HG03039 (cell line): Measurements from ENCODE around the gene EPB41L4A.

ENCODE experiments used
- ATAC-seq: cut with Tn5 transposase; IDR thresholded peaks from one replicate; pipeline ENCODE4 v1.9.1; 2021; ENCODE audit warnings: mild to moderate bottlenecking, moderate library complexity; ENCODE audit not compliant: unreplicated experiment

The EPB41L4A gene

DNA sequence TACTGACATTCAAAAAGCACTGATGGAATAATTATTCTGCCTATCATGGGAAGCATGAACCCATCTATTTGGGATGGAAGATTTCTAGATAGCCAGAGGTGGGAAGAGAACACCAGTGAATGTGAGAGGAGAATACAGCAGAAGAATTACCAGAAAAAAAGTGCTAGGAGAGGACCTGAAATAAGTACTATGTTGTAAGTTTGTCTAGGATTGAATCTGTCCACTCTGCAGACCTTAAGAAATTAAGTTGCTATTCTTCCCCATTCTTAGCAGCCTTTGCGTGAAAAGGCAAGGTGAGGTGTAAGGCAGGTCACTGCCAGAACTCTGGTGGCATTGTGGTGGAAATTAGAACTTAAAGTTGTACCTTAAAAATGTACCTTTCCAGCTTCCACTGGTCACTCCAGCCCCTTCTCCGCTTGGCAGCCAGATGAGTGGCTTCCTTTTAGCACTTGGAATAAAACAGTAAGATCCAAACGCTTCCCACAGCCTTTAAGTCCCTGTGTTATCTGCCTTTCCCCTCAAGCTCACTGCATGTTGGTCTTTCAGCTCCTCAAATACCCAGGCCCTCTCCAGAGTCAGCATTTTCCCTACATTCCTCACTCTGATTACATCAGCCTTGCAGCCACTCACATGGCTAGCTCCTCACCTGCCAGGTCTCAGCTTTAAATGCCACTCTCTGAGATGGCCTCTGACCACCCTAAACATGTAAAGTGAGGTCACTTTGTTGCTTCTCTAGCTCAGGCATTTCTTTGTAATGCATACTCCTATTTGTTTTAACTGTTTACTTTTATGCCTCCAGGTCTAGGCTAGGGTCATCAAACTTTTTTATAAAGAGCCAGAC lies 253.0 kb downstream of the EPB41L4A start:
- no peak for ATAC-seq

DNA sequence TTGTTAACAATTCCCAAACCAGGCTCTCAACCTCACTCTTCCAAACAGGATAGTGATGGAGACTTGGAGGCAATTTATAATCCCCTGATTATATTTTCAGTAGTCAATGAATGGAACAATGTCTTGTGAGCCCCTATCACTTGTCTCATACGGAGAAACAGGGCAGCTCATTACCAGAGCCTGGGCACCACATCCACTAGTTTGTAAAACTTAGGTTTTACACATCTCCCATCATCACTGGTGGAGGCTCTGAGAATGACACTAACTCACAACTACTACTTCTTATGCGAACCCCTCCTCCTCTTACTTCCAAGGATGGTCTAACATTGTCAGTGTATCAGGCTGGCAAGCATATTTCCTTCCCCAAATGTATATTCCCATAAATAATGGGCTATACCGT lies 253.7 kb downstream of the EPB41L4A start:
- no peak for ATAC-seq

DNA sequence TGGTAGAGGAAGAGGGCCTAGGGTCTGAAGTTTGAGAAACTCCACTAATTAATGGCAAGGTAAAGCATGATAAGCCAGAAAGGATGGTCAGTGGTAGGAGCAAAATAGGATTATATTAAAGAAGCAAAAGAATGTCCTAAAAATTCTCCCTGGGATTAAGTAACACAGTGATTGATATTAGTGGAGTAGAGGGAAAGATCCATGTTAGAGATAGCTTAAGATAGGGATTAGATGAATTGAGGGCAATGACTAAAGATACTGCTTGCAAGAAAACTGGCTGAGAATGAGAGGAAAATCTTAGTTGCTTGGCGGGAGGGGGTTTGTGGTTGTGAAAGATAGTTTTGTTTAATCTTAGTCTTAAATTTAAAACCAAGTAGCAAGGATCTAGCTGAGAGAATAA lies 255.6 kb downstream of the EPB41L4A start:
- no peak for ATAC-seq

GRCh38 chr5:112161392-112161748 lies 257.7 kb downstream of the EPB41L4A start:
- no peak for ATAC-seq

DNA sequence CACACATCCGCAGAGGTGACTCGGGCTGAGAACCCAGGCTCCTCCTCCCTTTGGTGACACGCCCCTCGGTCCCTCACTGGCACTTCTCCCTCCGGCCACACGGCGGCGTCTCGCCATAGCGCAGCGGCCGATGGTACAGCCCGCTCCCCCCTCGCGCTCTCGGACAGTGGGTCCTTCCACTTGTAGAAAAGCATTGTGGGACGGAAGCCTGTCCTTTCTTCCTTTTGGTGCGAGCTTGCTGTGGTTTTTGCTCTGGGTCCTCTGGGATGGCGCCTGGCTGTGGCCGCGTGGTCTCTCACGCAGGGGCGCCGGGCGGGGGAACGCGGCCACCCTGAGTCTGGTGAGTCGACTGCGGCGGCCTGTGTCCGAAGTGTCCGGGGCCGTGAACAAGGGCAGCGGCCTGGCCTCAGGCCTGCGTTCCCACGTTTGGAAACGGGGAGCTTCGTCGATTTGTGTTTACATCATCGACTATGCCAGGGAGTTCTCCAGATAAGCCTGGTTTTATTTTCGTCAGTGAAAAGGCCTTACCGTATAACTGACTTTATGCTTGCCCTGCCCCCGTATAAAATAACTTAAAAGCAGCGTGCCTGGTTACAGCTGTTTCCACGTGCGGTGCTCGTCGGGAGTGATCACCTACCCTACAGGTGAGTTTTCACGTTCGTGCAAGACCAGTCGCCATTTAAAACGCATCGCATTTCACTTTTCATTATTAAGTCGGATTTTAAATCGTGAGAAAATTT lies 258.3 kb downstream of the EPB41L4A start:
- ATAC-seq = peak; percentile 95

- no peak for ATAC-seq
Observed at GRCh38 chr5:112159435-112159834, 259.6 kb downstream of the EPB41L4A start.

GRCh38 chr5:112156211-112156610 lies 262.9 kb downstream of the EPB41L4A start:
- no peak for ATAC-seq

- no peak for ATAC-seq
Observed at GRCh38 chr5:112154940-112155686, 264.0 kb downstream of the EPB41L4A start.

GRCh38 chr5:112149727-112150126 lies 269.4 kb downstream of the EPB41L4A start:
- ATAC-seq = no peak

GRCh38 chr5:112146323-112147226 lies 272.5 kb downstream of the EPB41L4A start:
- peak; percentile 59 for ATAC-seq

- no peak for ATAC-seq
Observed at GRCh38 chr5:112143690-112144089, 275.4 kb downstream of the EPB41L4A start.

DNA sequence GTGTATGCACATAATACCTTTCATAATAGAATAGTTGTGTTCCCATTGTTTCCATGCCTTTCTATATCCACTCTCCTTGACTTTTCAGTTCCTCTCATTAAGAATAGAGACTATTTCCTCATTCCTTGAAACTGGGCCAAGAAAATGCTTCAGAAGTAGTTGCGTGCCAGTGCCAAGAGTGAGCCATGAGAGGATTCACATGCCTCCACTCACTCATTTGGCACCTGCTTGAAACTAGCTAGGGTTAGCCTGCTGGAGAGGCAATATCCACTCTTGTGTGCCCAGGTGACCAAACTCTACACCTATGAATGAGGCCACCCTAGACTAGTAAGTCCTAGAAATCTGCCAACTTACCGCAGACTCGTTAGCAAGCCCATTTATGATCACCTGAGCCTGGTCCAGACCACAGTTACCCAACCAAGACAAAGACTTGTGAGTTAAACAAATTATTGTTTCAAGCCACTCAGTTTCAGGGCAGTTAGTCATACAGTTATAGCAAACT lies 276.3 kb downstream of the EPB41L4A start:
- ATAC-seq = no peak

GRCh38 chr5:112141582-112141981 lies 277.5 kb downstream of the EPB41L4A start:
- ATAC-seq = no peak

GRCh38 chr5:112138526-112138925 lies 280.6 kb downstream of the EPB41L4A start:
- no peak for ATAC-seq

DNA sequence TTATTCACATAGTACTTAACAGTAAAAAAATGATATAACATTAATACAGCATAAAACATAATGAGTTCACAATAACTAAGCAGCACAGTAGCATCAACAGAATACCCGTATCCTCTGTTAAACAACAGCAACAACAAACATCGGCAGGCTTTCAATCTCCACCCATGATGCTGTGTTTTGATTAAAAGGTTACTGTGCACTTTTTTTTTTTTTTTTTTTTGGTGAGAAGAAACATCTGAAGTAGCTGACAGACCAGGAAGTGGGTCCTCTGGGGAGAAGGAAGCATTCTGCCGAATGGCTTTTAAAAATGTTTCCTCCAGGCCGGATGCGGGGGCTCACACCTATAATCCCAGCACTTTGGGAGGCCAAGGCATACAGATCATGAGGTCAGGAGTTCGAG lies 282.3 kb downstream of the EPB41L4A start:
- ATAC-seq = no peak

DNA sequence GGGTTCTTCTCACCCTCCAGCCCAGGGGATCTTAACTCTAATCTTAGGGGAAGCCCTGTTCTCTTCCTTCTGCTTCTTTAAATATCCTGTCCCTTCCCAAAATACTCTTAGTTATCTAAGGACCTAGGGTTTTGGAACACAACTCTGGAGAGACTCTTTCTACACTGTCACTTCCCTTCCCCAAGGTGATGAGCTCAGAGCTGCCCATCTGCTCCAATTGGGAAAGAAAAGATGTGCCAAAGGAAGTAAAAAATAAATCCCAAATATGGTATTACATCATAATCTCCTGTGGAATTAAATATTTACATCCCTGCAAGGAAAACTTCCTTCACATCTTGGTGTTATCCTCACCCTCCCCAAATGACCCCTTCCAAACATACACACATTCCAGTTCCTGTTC lies 291.2 kb downstream of the EPB41L4A start:
- no peak for ATAC-seq

DNA sequence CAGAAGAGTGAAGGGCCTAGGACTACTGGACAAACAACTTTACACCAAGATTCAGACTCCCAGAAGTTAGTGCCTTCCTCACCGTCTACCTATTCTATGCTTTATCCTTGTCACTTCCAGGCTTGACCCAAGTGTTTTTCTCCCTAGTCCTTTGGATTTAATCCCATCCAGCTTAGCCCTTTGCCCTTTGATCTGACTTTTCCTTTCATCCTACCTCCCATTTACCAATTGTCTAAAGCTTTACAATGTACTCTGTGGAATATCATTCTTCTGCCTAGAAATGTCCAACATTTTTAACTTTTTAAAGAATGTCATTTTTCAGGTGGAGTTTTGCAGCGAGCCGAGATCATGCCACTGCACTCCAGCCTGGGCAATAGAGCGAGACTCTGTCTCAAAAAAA lies 292.1 kb downstream of the EPB41L4A start:
- ATAC-seq = no peak

DNA sequence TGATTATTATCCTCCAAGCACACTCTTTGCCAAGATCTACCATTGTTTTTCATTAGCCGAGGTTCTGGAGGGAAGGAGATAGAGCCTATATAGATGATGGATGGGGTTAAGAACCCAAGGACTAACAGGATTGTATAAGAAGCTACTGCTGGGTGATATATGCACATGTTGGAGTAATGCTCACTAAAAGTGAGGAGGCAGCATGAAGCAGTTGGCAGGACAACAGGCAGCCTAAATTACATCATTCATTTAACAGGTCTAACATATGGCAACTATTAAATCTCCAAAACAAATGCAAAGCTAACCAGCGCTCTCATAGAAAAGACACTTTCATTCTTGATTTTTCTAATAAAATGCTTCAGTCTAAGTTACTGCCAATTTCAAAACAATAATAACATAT lies 293.2 kb downstream of the EPB41L4A start:
- no peak for ATAC-seq

GRCh38 chr5:112124788-112125187 lies 294.3 kb downstream of the EPB41L4A start:
- no peak for ATAC-seq

GRCh38 chr5:112123086-112123485 lies 296.0 kb downstream of the EPB41L4A start:
- no peak for ATAC-seq
